DMS 273 (cell line): ENCODE results near the gene TTLL9.
A peak's percentile ranks its signal among the peaks of the same experiment; 100 is the strongest.
"Not testable (repeated sequence)": the region's sequence is repeated elsewhere in the genome, so short reads cannot be mapped to it uniquely, and the experiment has no call there.

Source experiments
- DNase-seq: peaks from one replicate; lab custom pipeline; 2025; ENCODE audit not compliant: unreplicated experiment; lab: John Stamatoyannopoulos, UW

The TTLL9 gene

GRCh38 chr20:31917962-31918412 is 47.6 kb downstream of the TTLL9 start:
- not testable (repeated sequence) for DNase-seq

- DNase-seq: no peak
Observed at GRCh38 chr20:31918466-31919105, 48.2 kb downstream of the TTLL9 start.

- no peak for DNase-seq
Observed at GRCh38 chr20:31919410-31920155, 49.1 kb downstream of the TTLL9 start.

GRCh38 chr20:31920275-31920855 is 49.9 kb downstream of the TTLL9 start:
- no peak for DNase-seq

GRCh38 chr20:31921480-31921879 is 51.0 kb downstream of the TTLL9 start:
- DNase-seq: not testable (repeated sequence)

- no peak for DNase-seq
Observed at GRCh38 chr20:31922181-31922580, 51.7 kb downstream of the TTLL9 start.

GRCh38 chr20:31922588-31922987 is 52.2 kb downstream of the TTLL9 start:
- DNase-seq: no peak

- DNase-seq: peak; percentile 72
Observed at GRCh38 chr20:31923388-31924331, 53.2 kb downstream of the TTLL9 start.

GRCh38 chr20:31924561-31924960 is 54.1 kb downstream of the TTLL9 start:
- DNase-seq: no peak

GRCh38 chr20:31925631-31926030 is 55.2 kb downstream of the TTLL9 start:
- DNase-seq: no peak

- no peak for DNase-seq
Observed at GRCh38 chr20:31926493-31926892, 56.1 kb downstream of the TTLL9 start.

- DNase-seq: no peak
Observed at GRCh38 chr20:31927627-31928159, 57.3 kb downstream of the TTLL9 start.

- DNase-seq: peak; percentile 26
Observed at GRCh38 chr20:31929631-31930030, 59.2 kb downstream of the TTLL9 start.

- no peak for DNase-seq
Observed at GRCh38 chr20:31930779-31931178, 60.3 kb downstream of the TTLL9 start.

GRCh38 chr20:31933698-31934097 is 63.3 kb downstream of the TTLL9 start:
- DNase-seq: peak; percentile 44

- no peak for DNase-seq
Observed at GRCh38 chr20:31934491-31934890, 64.1 kb downstream of the TTLL9 start.

- peak; percentile 40 for DNase-seq
Observed at GRCh38 chr20:31934968-31935764, 64.7 kb downstream of the TTLL9 start.

GRCh38 chr20:31936420-31936819 is 66.0 kb downstream of the TTLL9 start:
- DNase-seq: no peak

- no peak for DNase-seq
Observed at GRCh38 chr20:31937820-31938219, 67.4 kb downstream of the TTLL9 start.

GRCh38 chr20:31939661-31940060 is 69.2 kb downstream of the TTLL9 start:
- DNase-seq: peak; percentile 20
